Testis (tissue), 2 donors: ENCODE data around the gene XG.

Experiments
- POLR2A ChIP-seq: fragments of 450-650 bp; IDR thresholded peaks from one replicate; pipeline ENCODE4 v1.6.1; 2017; ENCODE audit warnings: antibody characterized with exemption, mild to moderate bottlenecking, moderate library complexity
- TF ChIP-seq, protein P1 (sequence below), 3 experiments: fragments of 450-650 bp in 2 of 3; fragments of 200-600 bp in 1 of 3; sonication (generic) in 1 of 3; IDR thresholded peaks; one replicate each; pipeline ENCODE4 v1.5.1; 2016 to 2019; ENCODE audit warnings: antibody characterized with exemption in 3 of 3, mild to moderate bottlenecking in 2 of 3, moderate library complexity in 1 of 3

DNA sequence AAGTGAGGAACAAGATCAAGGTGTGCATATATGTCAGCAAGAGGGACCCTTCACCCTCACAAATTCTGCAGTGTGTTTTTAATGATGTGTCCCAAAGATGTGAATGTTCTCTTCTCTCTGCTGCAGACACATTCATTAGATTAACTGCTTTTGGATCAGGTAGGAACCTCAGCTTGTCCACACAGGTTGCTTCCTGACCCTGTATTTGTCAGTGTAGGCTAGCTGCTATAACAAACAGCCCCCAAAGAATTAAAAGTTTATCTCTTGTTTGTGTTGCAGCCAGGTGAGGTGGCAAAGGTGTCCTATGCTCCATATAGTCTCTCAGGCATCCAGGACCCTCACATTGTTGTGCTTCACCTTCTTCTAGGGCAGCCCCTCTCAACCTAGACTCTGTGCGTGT is 17.8 kb downstream of the XG start:
- TF ChIP-seq, protein P1, sequence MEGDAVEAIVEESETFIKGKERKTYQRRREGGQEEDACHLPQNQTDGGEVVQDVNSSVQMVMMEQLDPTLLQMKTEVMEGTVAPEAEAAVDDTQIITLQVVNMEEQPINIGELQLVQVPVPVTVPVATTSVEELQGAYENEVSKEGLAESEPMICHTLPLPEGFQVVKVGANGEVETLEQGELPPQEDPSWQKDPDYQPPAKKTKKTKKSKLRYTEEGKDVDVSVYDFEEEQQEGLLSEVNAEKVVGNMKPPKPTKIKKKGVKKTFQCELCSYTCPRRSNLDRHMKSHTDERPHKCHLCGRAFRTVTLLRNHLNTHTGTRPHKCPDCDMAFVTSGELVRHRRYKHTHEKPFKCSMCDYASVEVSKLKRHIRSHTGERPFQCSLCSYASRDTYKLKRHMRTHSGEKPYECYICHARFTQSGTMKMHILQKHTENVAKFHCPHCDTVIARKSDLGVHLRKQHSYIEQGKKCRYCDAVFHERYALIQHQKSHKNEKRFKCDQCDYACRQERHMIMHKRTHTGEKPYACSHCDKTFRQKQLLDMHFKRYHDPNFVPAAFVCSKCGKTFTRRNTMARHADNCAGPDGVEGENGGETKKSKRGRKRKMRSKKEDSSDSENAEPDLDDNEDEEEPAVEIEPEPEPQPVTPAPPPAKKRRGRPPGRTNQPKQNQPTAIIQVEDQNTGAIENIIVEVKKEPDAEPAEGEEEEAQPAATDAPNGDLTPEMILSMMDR (IDR thresholded peaks at IDR 0.05) = no peak
- TF ChIP-seq POLR2A = no peak
